HEK293T (cell line): Measurements from ENCODE around the gene APOBEC3A.

Source experiments
- BHLHE40 ChIP-seq: fragments of 450-650 bp; IDR thresholded peaks from 2 replicates; pipeline ENCODE4 v1.6.1; 2016; ENCODE audit warnings: mild to moderate bottlenecking, moderate library complexity, borderline replicate concordance
- FOXK2 ChIP-seq: fragments of 450-650 bp; IDR thresholded peaks from 2 replicates; pipeline ENCODE4 v1.6.1; 2016; ENCODE audit warnings: mild to moderate bottlenecking
- L3MBTL2 ChIP-seq: fragments of 450-650 bp; conservative IDR thresholded peaks from 2 replicates; pipeline ENCODE4 v1.6.1; 2016; ENCODE audit warnings: mild to moderate bottlenecking
- LEF1 ChIP-seq: fragments of 450-650 bp; IDR thresholded peaks from 2 replicates; pipeline ENCODE4 v1.6.1; 2017; ENCODE audit warnings: mild to moderate bottlenecking, borderline replicate concordance
- SP1 ChIP-seq: fragments of 450-650 bp; IDR thresholded peaks from 2 replicates; pipeline ENCODE4 v1.6.1; 2017
- SUZ12 ChIP-seq: fragments of 450-650 bp; IDR thresholded peaks from 2 replicates; pipeline ENCODE4 v1.6.1; 2016; ENCODE audit warnings: mild to moderate bottlenecking
- TARDBP ChIP-seq: fragments of 450-650 bp; IDR thresholded peaks from 2 replicates; pipeline ENCODE4 v1.6.1; 2016

- no peak for TF ChIP-seq SP1
- TF ChIP-seq L3MBTL2: no peak
- TF ChIP-seq TARDBP: no peak
- TF ChIP-seq FOXK2: no peak
- no peak for TF ChIP-seq BHLHE40
- no peak for TF ChIP-seq LEF1
- TF ChIP-seq SUZ12: no peak
These were observed 20.8 kb upstream of the APOBEC3A start for GRCh38 chr22:38936562-38936961.
